Endothelial cell (in vitro differentiated cells): ENCODE measurements around the gene ACAP1. TPM values are rescaled to one million over a fixed set of nuclear protein-coding genes. Genes with fewer than 3 reads are reported as not detected.

Experiments used
- DNase-seq: peaks from one replicate; pipeline ENCODE4 v3.0.0; 2021; ENCODE audit warnings: low spot score
- H3K27ac Mint-ChIP-seq: one replicate; pipeline ENCODE4 v1.8.0; 2021; ENCODE audit warnings: mixed read lengths, inconsistent platforms; ENCODE audit not compliant: unreplicated experiment
- H3K27me3 Mint-ChIP-seq: one replicate; pipeline ENCODE4 v1.8.0; 2021; ENCODE audit warnings: mild to moderate bottlenecking, moderate library complexity, mixed read lengths, inconsistent platforms; ENCODE audit not compliant: unreplicated experiment
- H3K36me3 Mint-ChIP-seq: one replicate; pipeline ENCODE4 v1.8.0; 2021; ENCODE audit warnings: mild to moderate bottlenecking, low read depth, mixed read lengths, inconsistent platforms; ENCODE audit not compliant: unreplicated experiment
- H3K4me1 Mint-ChIP-seq: one replicate; pipeline ENCODE4 v1.8.0; 2021; ENCODE audit warnings: mild to moderate bottlenecking, mixed read lengths, inconsistent platforms; ENCODE audit not compliant: unreplicated experiment
- H3K4me3 Mint-ChIP-seq: one replicate; pipeline ENCODE4 v1.8.0; 2021; ENCODE audit warnings: mild to moderate bottlenecking, mixed read lengths, inconsistent platforms; ENCODE audit not compliant: unreplicated experiment
- H3K9me3 Mint-ChIP-seq: one replicate; pipeline ENCODE4 v1.8.0; 2021; ENCODE audit warnings: mixed read lengths, inconsistent platforms; ENCODE audit not compliant: unreplicated experiment
- total RNA-seq: library from RNA; stranded (reverse); fragmentation: NEBNext Ultra II Directional; extraction: Animal tissue kit (Norgen Biotek cat#: 25700); gene quantifications from one replicate; pipeline ENCODE4 v1.2.1, GENCODE V29; 2021; ENCODE audit not compliant: unreplicated experiment
- TF ChIP-seq, protein P1 (sequence below): fragments of 200-600 bp; sonication (generic); IDR thresholded peaks from one replicate; pipeline ENCODE4 v1.5.0; 2021; ENCODE audit warnings: antibody characterized with exemption; ENCODE audit not compliant: unreplicated experiment

Gene ACAP1
- total RNA-seq, 1 donor from 2014 or later: 5.5 TPM

DNA sequence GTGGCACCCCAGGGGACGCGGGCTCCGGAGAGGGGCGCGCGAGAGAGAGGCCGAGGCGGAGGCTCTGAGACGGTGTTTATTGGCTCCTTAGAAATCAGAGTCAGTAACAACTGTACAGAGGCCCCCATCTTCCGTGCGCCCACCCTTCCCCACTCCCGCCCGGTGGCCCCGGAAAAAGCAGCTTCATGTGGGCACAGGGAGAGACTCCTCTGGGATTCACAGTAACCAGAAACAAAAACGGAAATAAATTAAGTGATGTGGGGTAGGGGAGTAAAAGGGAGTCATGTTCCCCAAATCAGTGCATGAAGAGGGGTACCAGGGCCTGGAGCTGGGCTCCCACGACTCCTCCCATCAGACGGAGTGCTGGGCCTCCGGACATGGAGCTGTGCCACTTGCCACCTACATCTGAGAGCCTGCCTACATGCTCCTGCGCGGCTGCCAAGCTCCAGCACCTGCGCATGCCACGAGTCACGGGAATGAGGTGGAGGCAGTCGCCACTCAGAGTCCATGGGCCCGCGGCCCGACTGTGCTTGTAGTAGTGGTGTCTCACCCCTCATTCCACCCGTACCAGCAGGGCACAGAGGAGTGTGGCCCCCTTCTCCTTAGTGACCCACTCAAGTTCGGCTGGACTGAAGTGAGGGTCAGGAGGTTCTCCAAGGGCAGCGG, 20.6 kb upstream of the ACAP1 start:
- no peak for DNase-seq
- Mint-ChIP-seq H3K36me3 (peaks cover 41% of the 10 kb centered on the region), H3K27me3 (peaks cover 14% of the 10 kb centered on the region), H3K9me3 (no peaks in the 10 kb centered on the region), H3K4me1 (peaks cover 34% of the 10 kb centered on the region), H3K27ac (peak overlapping the region; percentile 70), H3K4me3 (peak overlapping the region; percentile 88)
- TF ChIP-seq, protein P1, sequence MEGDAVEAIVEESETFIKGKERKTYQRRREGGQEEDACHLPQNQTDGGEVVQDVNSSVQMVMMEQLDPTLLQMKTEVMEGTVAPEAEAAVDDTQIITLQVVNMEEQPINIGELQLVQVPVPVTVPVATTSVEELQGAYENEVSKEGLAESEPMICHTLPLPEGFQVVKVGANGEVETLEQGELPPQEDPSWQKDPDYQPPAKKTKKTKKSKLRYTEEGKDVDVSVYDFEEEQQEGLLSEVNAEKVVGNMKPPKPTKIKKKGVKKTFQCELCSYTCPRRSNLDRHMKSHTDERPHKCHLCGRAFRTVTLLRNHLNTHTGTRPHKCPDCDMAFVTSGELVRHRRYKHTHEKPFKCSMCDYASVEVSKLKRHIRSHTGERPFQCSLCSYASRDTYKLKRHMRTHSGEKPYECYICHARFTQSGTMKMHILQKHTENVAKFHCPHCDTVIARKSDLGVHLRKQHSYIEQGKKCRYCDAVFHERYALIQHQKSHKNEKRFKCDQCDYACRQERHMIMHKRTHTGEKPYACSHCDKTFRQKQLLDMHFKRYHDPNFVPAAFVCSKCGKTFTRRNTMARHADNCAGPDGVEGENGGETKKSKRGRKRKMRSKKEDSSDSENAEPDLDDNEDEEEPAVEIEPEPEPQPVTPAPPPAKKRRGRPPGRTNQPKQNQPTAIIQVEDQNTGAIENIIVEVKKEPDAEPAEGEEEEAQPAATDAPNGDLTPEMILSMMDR: no peak

DNA sequence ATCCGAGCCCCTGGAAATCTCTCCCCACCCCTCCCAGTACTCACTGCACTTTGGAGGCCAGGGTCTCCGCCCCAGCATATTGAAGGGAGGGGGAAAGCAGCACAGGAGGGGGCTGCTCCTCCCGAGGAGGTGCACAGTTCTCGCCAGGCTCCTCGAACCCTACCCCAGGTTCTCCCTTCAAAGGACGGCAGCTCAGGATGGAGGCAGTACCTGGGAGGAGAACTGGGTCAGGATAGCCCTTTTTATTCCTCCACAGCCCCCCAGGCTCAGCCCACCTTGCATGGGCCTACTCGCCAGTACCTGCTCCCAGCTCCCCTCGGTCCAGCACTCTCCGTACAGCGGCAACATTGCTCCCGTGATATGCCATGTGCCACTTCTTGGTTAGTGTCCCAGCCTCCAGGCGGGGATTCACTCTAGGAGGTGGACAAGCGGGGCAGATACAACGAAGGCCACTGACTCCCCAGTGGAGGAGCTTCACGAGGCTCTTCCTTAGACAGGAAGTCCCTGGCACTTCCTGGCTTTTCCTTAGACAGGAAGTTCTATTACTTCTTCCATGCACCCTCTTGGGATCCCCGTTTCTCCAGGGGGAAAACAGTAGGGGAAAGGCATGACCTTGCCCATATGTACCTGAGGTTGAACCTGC, 19.0 kb upstream of the ACAP1 start:
- H3K4me3 Mint-ChIP-seq: peak overlapping the region; percentile 70
- DNase-seq: no peak
- H3K36me3 Mint-ChIP-seq: peaks cover 45% of the 10 kb centered on the region
- peaks cover 32% of the 10 kb centered on the region for H3K4me1 Mint-ChIP-seq
- peaks cover 20% of the 10 kb centered on the region for H3K27me3 Mint-ChIP-seq
- H3K9me3 Mint-ChIP-seq: no peaks in the 10 kb centered on the region
- TF ChIP-seq, protein P1: no peak
- H3K27ac Mint-ChIP-seq: peak overlapping the region; percentile 86

DNA sequence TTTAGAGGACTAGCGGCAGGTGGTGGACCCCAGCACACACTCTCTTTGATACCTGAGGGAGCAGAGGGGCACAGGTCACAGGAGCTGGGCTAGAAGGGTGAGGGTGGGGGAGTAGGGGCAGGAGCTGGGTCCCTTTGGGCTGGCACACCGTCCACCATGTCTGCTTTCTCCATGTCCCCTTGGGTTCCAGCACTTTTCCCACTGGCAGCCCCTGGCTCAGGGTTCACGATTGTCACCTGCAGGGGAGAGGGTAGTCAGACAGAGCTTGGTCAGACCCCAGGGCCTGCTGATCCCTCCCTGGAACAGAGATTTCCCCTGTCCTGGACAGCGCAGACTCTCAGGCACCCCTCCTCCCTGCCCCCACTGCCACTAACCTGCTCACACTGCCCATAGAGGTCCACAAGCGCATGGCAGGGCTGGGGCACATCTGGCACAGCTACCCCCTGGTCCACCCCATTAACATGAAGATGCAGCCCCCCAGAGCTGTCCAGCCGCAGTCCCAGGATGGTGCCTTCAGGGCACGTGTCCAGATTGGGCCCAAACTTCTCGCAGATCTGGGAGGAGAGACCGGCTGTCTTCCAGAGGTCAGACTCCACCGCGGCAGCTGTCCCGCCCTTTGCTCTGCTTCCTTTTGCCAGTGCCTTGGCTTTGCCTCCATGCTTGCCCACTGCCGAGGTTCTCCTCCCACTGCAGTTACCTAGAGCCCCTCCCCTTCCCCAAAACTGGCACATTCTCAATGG, 18.0 kb upstream of the ACAP1 start:
- peak overlapping the region; percentile 65 for H3K4me3 Mint-ChIP-seq
- H3K36me3 Mint-ChIP-seq: peaks cover 36% of the 10 kb centered on the region
- H3K27ac Mint-ChIP-seq: peak overlapping the region; percentile 86
- peaks cover 17% of the 10 kb centered on the region for H3K27me3 Mint-ChIP-seq
- TF ChIP-seq, protein P1: no peak
- no peak for DNase-seq
- peaks cover 28% of the 10 kb centered on the region for H3K4me1 Mint-ChIP-seq
- H3K9me3 Mint-ChIP-seq: no peaks in the 10 kb centered on the region

DNA sequence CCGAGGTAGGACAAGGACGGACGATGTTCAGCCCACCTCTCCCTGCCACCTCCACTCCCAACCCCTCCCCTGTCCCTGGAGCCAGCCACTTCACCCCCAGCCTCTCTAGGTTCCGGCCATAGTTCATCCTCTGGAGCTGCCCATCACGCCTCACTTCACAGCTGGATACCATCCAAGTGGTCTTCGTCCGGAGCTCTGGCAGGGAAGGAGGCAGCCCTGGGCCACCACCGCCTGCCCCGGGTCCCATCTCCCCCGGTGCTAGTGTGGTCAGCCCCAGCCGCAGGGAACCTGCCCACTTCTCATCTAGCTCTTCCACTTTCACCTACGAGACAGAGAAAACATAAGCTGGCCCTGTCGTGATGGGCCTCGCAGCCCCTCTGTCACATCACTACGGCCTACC, 14.9 kb upstream of the ACAP1 start:
- peaks cover 25% of the 10 kb centered on the region for H3K36me3 Mint-ChIP-seq

More for the DNA sequence above, 14.9 kb upstream of the ACAP1 start:
- DNase-seq: no peak
- peaks cover 12% of the 10 kb centered on the region for H3K27me3 Mint-ChIP-seq
- peaks cover 16% of the 10 kb centered on the region for H3K4me1 Mint-ChIP-seq
- H3K4me3 Mint-ChIP-seq: peak overlapping the region; percentile 50
- TF ChIP-seq, protein P1: no peak
- no peaks in the 10 kb centered on the region for H3K9me3 Mint-ChIP-seq
- H3K27ac Mint-ChIP-seq: no peak overlapping the region
